Myocyte (in vitro differentiated cells): Measurements from ENCODE around the gene RNASE13. TPM values are rescaled to one million over a fixed set of nuclear protein-coding genes. Genes with fewer than 3 reads are reported as not detected.
A peak's percentile ranks its signal among the peaks of the same experiment; 100 is the strongest.
"Not testable (repeated sequence)": the region's sequence is repeated elsewhere in the genome, so short reads cannot be mapped to it uniquely, and the experiment has no call there.

Experiments
- DNase-seq: peaks from one replicate; pipeline ENCODE4 v3.0.0-alpha.2; 2012; ENCODE audit warnings: low read depth
- total RNA-seq: library from RNA; depleted of rRNA; stranded (reverse); fragments of >200 nt; gene quantifications from 2 replicates; pipeline ENCODE4 v1.2.3, GENCODE V29; 2014

Gene RNASE13
- total RNA-seq, 1 donor from 2014 or later: not detected

- DNase-seq: no peak
Measured at GRCh38 chr14:21023817-21024584, 10.6 kb downstream of the RNASE13 start.

- DNase-seq: no peak
Measured at GRCh38 chr14:21023174-21023573, 11.4 kb downstream of the RNASE13 start.

GRCh38 chr14:21022686-21023085 is 11.9 kb downstream of the RNASE13 start:
- DNase-seq: no peak

- no peak for DNase-seq
Measured at GRCh38 chr14:21020977-21021545, 13.5 kb downstream of the RNASE13 start.

- no peak for DNase-seq
Measured at GRCh38 chr14:21019366-21019765, 15.2 kb downstream of the RNASE13 start.

- no peak for DNase-seq
Measured at GRCh38 chr14:21018781-21019180, 15.8 kb downstream of the RNASE13 start.

- no peak for DNase-seq
Measured at GRCh38 chr14:21018286-21018685, 16.3 kb downstream of the RNASE13 start.

- DNase-seq: no peak
Measured at GRCh38 chr14:21017528-21018245, 16.9 kb downstream of the RNASE13 start.

- DNase-seq: no peak
Measured at GRCh38 chr14:21016413-21017190, 18.0 kb downstream of the RNASE13 start.

GRCh38 chr14:21015312-21015711 is 19.3 kb downstream of the RNASE13 start:
- DNase-seq: no peak

GRCh38 chr14:21014761-21015190 is 19.8 kb downstream of the RNASE13 start:
- DNase-seq: peak; percentile 94

- no peak for DNase-seq
Measured at GRCh38 chr14:21011136-21011535, 23.5 kb downstream of the RNASE13 start.

GRCh38 chr14:21009721-21010120 is 24.9 kb downstream of the RNASE13 start:
- not testable (repeated sequence) for DNase-seq

GRCh38 chr14:21003788-21004346 is 30.7 kb downstream of the RNASE13 start:
- DNase-seq: no peak

GRCh38 chr14:21001218-21001617 is 33.4 kb downstream of the RNASE13 start:
- no peak for DNase-seq

GRCh38 chr14:20999591-20999990 is 35.0 kb downstream of the RNASE13 start:
- no peak for DNase-seq

GRCh38 chr14:20998674-20999366 is 35.8 kb downstream of the RNASE13 start, which contains the start of gene SLC39A2:
TSS of gene SLC39A2 (plus strand) at chr14:20999293. CDS start at chr14:20999447, 154 bp downstream.
- DNase-seq: peak; percentile 47

GRCh38 chr14:20998139-20998538 is 36.5 kb downstream of the RNASE13 start:
- no peak for DNase-seq

- DNase-seq: no peak
Measured at GRCh38 chr14:20997564-20997963, 37.0 kb downstream of the RNASE13 start.

GRCh38 chr14:20997115-20997514 is 37.5 kb downstream of the RNASE13 start:
- DNase-seq: no peak
